ENCODE measurements around the gene LAPTM4A. TPM values are rescaled to one million over a fixed set of nuclear protein-coding genes. Genes with fewer than 3 reads are reported as not detected.

Gene LAPTM4A
- total and polyA plus RNA-seq, 2 of the 4 experiments (the other 2 are of a cell fraction) = 97.7 to 401 TPM

DNA sequence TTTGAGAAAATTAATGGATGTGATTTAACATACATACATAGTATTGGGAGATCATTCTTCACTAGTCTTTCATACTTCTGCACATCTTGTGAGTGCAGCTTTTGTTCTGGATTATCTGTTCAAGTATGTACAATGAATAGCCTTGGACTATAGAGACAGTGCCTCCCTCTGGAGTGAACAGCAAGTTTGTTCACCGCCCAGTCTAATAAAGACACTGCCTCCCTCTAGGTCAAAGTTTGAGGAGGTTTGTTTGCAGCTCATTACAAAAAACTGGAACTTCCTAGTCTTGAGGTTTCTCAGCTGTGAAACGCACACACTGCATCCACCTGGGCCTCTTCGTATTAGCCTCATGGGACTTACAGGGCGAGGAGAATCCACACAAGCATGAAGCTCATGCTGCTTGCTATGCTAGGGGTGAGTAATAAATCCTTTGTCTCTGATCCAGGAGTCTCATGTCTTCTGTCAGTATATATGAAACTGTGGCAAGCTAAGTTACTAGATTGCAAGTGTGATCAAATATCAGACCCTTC, 26.0 kb upstream of the LAPTM4A start:
- no CpG with 5 or more reads among the region's 4 CpGs for WGBS, 2 experiments (ENCODE audit: extremely low coverage in 2 of 2, insufficient read length in 1 of 2)
- H3K9me3 ChIP-seq (ENCODE audit: control insufficient read depth, insufficient read depth, low read length) = peaks cover 5% of the 10 kb centered on the region; the same call in 1 of the 2 replicates
- TF ChIP-seq, protein P1, sequence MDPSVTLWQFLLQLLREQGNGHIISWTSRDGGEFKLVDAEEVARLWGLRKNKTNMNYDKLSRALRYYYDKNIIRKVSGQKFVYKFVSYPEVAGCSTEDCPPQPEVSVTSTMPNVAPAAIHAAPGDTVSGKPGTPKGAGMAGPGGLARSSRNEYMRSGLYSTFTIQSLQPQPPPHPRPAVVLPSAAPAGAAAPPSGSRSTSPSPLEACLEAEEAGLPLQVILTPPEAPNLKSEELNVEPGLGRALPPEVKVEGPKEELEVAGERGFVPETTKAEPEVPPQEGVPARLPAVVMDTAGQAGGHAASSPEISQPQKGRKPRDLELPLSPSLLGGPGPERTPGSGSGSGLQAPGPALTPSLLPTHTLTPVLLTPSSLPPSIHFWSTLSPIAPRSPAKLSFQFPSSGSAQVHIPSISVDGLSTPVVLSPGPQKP (IDR thresholded peaks at IDR 0.05; ENCODE audit: borderline replicate concordance, low read depth, low read length) = no peak
- TF ChIP-seq POLR2A (IDR thresholded peaks at IDR 0.05; ENCODE audit: low read depth, low read length) = no peak
- TF ChIP-seq SMC3 (IDR thresholded peaks at IDR 0.05; ENCODE audit: low read depth, low read length) = no peak
- TF ChIP-seq BHLHE40 (IDR thresholded peaks at IDR 0.05; ENCODE audit: low read depth, low read length) = no peak
- no peak for TF ChIP-seq USF2 (IDR thresholded peaks at IDR 0.05; ENCODE audit: low read depth, low read length)
- no peak for TF ChIP-seq FOS (IDR thresholded peaks at IDR 0.05; ENCODE audit: low read depth, low read length)
- no peak for TF ChIP-seq MAZ (IDR thresholded peaks at IDR 0.05; ENCODE audit: borderline replicate concordance, low read depth, low read length)
- no peak for TF ChIP-seq CTCF (conservative IDR thresholded peaks at IDR 0.05; ENCODE audit: low read depth, low read length)
- no peak for TF ChIP-seq NFE2L2 (IDR thresholded peaks at IDR 0.05; ENCODE audit: low read depth, low read length)
- no peak for TF ChIP-seq MAFK (IDR thresholded peaks at IDR 0.05; ENCODE audit: low read depth, low read length)
- no peak for TF ChIP-seq MXI1 (IDR thresholded peaks at IDR 0.05; ENCODE audit: borderline replicate concordance, low read depth, low read length)
- no peak for TF ChIP-seq RAD21 (IDR thresholded peaks at IDR 0.05; ENCODE audit: low read length)
- TF ChIP-seq RFX5 (IDR thresholded peaks at IDR 0.05; ENCODE audit: low read depth, low read length) = no peak
- TF ChIP-seq CEBPB (IDR thresholded peaks at IDR 0.05; ENCODE audit: low read depth, low read length) = no peak
- TF ChIP-seq RCOR1 (IDR thresholded peaks at IDR 0.05; ENCODE audit: insufficient replicate concordance, low read length) = no peak
- no peak for TF ChIP-seq CHD1 (IDR thresholded peaks at IDR 0.05; ENCODE audit: low read depth, low read length)

More for the DNA sequence above, 26.0 kb upstream of the LAPTM4A start:
- BruUV-seq (replicated peaks) = no TSS peak
- no peak for DNase-seq
- ChIA-PET POLR2A (ENCODE audit: unreplicated experiment) (no interaction called here), CTCF (interaction anchor here (1.2 kb wide), 1 partner anchor 8 kb away, joined by 3 read pairs; no protein-coding TSS in a partner anchor)
- Histone ChIP-seq H2AK5ac (ENCODE audit: low read depth, low read length) (no peak overlapping the region), H3K9me1 (ENCODE audit: insufficient read depth, low read length) (peaks cover 3% of the 10 kb centered on the region; the same call in 1 of the 2 replicates), H3K79me1 (ENCODE audit: low read depth in 1 of 2, low read length in 2 of 2) (no peaks in the 10 kb centered on the region), H2BK120ac (ENCODE audit: low read depth, low read length) (no peak overlapping the region), H3K14ac (replicated peaks; ENCODE audit: low read depth, low read length) (no peak overlapping the region), H3K18ac (ENCODE audit: low read depth, low read length) (no peak overlapping the region), H3K23ac (ENCODE audit: low read depth, low read length) (no peak overlapping the region), H3K4me2 (ENCODE audit: low read depth, low read length) (no peak overlapping the region), H4K91ac (ENCODE audit: insufficient read depth, low read depth, low read length) (no peak overlapping the region), H4K8ac (ENCODE audit: low read depth in 2 of 2, low read length in 2 of 2) (no peak overlapping the region), H2AK9ac (replicated peaks; ENCODE audit: low read depth, low read length, poor library complexity) (no peak overlapping the region), H4K20me1 (ENCODE audit: insufficient read depth, low read length) (no peaks in the 10 kb centered on the region), H2AFZ (replicated peaks; ENCODE audit: low read length, poor library complexity) (no peak overlapping the region), H3K4ac (ENCODE audit: low read depth, low read length) (no peak overlapping the region), H3K9ac (ENCODE audit: low read depth, low read length) (no peak overlapping the region), H2BK5ac (ENCODE audit: low read depth, low read length, poor library complexity, severe bottlenecking) (no peak overlapping the region), H3K4me3 (ENCODE audit: insufficient read depth, low read depth, low read length) (no peak overlapping the region), H3K4me1 (ENCODE audit: control insufficient read depth, insufficient read depth, low read length) (peaks cover 9% of the 10 kb centered on the region), H3K27me3 (ENCODE audit: control insufficient read depth, insufficient read depth, low read length) (no peaks in the 10 kb centered on the region; the same call in 1 of the 2 replicates), H3K27ac (ENCODE audit: insufficient read depth, low read length) (no peak overlapping the region), H4K5ac (ENCODE audit: low read depth, low read length) (no peak overlapping the region), H3K36me3 (ENCODE audit: control insufficient read depth, insufficient read depth, low read length) (no peaks in the 10 kb centered on the region), H2BK15ac (ENCODE audit: low read depth, low read length) (no peak overlapping the region; the same call in 2 of the 3 replicates), H2BK20ac (ENCODE audit: low read depth, low read length) (no peak overlapping the region), H3K56ac (ENCODE audit: extremely low read depth, insufficient read depth, low read length) (no peak overlapping the region)
- no peak for ATAC-seq (ENCODE audit: low read depth)
- in situ Hi-C loops (cut with MboI; ENCODE audit: low sequenced_read_pairs) (no loop called here), intact Hi-C loops (cut with micrococcal nuclease) (no loop called here), dilution Hi-C loops (cut with HindIII; ENCODE audit: low sequenced_read_pairs, unreplicated experiment) (no loop called here)
